Stimulated activated naive CD8-positive, alpha-beta T cell treated with anti-CD3 and anti-CD28 coated beads, Interleukin-15, amount 100 ng/mL, for 72 hours (primary cell): Measurements from ENCODE around the gene POLR2A.

Experiments
- ATAC-seq: fragments of 150-1000 bp; cut with Tn5 transposase; 2 replicates; pipeline ENCODE4 v1.10.0; 2021; ENCODE audit warnings: mild to moderate bottlenecking, moderate library complexity
- DNase-seq, 2 donors: peaks; one replicate each; pipeline ENCODE4 v3.0.0; 2021 to 2022
- H3K27ac Mint-ChIP-seq, 2 donors: one replicate each; pipeline ENCODE4 v1.8.0; 2022; ENCODE audit warnings: mild to moderate bottlenecking in 2 of 2, mixed read lengths in 2 of 2, moderate library complexity in 2 of 2
- H3K27me3 Mint-ChIP-seq: one replicate; pipeline ENCODE4 v1.8.0; 2022; ENCODE audit warnings: mixed read lengths
- H3K4me1 Mint-ChIP-seq: one replicate; pipeline ENCODE4 v1.8.0; 2022; ENCODE audit warnings: mild to moderate bottlenecking, mixed read lengths
- H3K4me3 Mint-ChIP-seq, 2 donors: one replicate each; pipeline ENCODE4 v1.8.0; 2022; ENCODE audit warnings: mild to moderate bottlenecking in 2 of 2, mixed read lengths in 2 of 2, moderate library complexity in 1 of 2
- H3K9me3 Mint-ChIP-seq, 2 donors: one replicate each; pipeline ENCODE4 v1.8.0; 2022; ENCODE audit warnings: mixed read lengths in 2 of 2

POLR2A gene

GRCh38 chr17:7502987-7503386 is 18.8 kb downstream of the POLR2A start:
- Mint-ChIP-seq H3K27ac (no peak overlapping the region), H3K4me3 (no peak overlapping the region), H3K27me3 (no peaks in the 10 kb centered on the region), H3K4me1 (no peaks in the 10 kb centered on the region), H3K9me3 (no peaks in the 10 kb centered on the region)
- ATAC-seq (peak; percentile 42), DNase-seq (no peak)

DNA sequence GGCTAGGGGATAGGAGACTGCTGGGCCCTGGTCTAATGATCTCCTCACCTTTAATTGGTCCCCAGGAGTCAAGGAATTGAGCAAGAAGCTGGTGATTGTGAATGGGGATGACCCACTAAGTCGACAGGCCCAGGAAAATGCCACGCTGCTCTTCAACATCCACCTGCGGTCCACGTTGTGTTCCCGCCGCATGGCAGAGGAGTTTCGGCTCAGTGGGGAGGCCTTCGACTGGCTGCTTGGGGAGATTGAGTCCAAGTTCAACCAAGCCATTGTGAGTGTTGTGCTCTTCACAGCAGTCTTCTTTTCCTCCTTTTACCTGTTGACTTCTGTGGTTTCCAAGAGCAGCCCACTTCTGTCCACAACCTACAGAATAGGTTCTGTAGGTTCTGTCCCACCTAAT is 19.4 kb downstream of the POLR2A start:
- H3K27ac Mint-ChIP-seq, result no peak overlapping the region
- H3K27me3 Mint-ChIP-seq, result no peaks in the 10 kb centered on the region
- no peak overlapping the region for H3K4me3 Mint-ChIP-seq
- no peaks in the 10 kb centered on the region for H3K9me3 Mint-ChIP-seq
- ATAC-seq (no peak), DNase-seq (no peak)
- no peaks in the 10 kb centered on the region for H3K4me1 Mint-ChIP-seq

DNA sequence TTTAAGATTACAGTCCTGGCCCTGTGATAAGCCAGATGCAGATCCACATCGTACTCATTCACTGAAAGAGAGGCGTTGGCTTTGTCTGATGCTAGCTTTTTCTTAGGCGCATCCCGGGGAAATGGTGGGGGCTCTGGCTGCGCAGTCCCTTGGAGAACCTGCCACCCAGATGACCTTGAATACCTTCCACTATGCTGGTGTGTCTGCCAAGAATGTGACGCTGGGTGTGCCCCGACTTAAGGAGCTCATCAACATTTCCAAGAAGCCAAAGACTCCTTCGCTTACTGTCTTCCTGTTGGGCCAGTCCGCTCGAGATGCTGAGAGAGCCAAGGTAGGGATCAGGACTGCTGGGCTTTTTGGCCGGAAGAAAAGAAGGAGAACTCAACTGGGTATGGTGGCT is 24.0 kb downstream of the POLR2A start:
- DNase-seq (no peak), ATAC-seq (no peak)
- Mint-ChIP-seq H3K4me3 (peak overlapping the region in 1 of 2 donors; percentile 13), H3K27me3 (no peaks in the 10 kb centered on the region), H3K4me1 (peaks cover 11% of the 10 kb centered on the region), H3K9me3 (no peaks in the 10 kb centered on the region), H3K27ac (peak overlapping the region in 1 of 2 donors; percentile 54)

GRCh38 chr17:7508846-7509245 is 24.7 kb downstream of the POLR2A start:
- Mint-ChIP-seq H3K27ac (no peak overlapping the region), H3K9me3 (no peaks in the 10 kb centered on the region), H3K4me1 (peaks cover 13% of the 10 kb centered on the region), H3K4me3 (no peak overlapping the region), H3K27me3 (no peaks in the 10 kb centered on the region)
- ATAC-seq (no peak), DNase-seq (no peak)

DNA sequence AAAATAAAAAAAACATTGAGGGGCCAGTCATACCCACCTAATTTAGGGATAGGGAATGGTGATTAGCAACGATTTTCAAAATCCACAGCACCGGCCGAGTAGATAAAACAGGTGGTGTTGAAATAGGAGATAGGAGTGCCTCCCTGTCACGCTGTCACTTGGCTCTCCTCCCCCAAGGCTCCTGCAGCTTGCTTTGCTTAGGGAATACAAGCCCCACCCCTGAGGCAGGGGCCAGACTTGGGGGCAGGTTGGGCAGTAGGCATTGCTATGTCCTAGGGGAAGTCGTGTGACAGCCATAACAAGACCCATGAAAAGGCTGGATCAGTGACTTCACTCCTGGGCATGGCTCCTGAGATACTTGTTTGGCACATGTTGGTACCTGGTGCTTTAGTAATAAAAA is 25.8 kb downstream of the POLR2A start:
- Mint-ChIP-seq H3K4me1 (peaks cover 22% of the 10 kb centered on the region), H3K9me3 (no peaks in the 10 kb centered on the region), H3K4me3 (no peak overlapping the region), H3K27ac (no peak overlapping the region), H3K27me3 (no peaks in the 10 kb centered on the region)
- ATAC-seq (no peak), DNase-seq (no peak)

DNA sequence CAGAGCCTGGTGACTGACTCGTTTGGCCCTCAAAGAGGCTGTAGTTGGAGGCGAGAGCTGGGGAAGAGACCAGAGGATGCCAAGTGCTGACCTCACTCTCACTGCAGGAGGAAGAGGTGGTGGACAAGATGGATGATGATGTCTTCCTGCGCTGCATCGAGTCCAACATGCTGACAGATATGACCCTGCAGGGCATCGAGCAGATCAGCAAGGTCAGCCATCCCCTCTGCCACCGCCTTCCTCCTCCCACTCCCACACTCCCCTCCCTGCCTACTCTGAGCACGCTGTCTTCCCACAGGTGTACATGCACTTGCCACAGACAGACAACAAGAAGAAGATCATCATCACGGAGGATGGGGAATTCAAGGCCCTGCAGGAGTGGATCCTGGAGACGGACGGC is 26.9 kb downstream of the POLR2A start:
- Mint-ChIP-seq H3K27me3 (no peaks in the 10 kb centered on the region), H3K4me3 (no peak overlapping the region), H3K4me1 (peaks cover 22% of the 10 kb centered on the region), H3K27ac (peak overlapping the region in 1 of 2 donors; percentile 89), H3K9me3 (no peaks in the 10 kb centered on the region)
- DNase-seq, result no peak
- no peak for ATAC-seq

DNA sequence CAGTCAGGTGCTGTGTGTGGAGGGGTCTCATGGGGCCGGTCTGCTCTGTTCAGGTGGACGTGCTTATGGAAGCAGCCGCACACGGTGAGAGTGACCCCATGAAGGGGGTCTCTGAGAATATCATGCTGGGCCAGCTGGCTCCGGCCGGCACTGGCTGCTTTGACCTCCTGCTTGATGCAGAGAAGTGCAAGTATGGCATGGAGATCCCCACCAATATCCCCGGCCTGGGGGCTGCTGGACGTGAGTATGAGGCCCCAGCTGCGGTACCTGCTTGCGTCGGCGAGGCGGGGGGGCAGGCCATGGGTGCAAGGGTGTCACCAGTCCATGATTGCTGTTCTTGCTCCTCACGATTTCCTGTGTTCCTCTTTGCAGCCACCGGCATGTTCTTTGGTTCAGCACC is 27.9 kb downstream of the POLR2A start:
- DNase-seq, result no peak
- ATAC-seq, result no peak
- Mint-ChIP-seq H3K4me1 (peaks cover 22% of the 10 kb centered on the region), H3K27me3 (no peaks in the 10 kb centered on the region), H3K9me3 (no peaks in the 10 kb centered on the region), H3K27ac (peak overlapping the region in 1 of 2 donors; percentile 20), H3K4me3 (no peak overlapping the region)

DNA sequence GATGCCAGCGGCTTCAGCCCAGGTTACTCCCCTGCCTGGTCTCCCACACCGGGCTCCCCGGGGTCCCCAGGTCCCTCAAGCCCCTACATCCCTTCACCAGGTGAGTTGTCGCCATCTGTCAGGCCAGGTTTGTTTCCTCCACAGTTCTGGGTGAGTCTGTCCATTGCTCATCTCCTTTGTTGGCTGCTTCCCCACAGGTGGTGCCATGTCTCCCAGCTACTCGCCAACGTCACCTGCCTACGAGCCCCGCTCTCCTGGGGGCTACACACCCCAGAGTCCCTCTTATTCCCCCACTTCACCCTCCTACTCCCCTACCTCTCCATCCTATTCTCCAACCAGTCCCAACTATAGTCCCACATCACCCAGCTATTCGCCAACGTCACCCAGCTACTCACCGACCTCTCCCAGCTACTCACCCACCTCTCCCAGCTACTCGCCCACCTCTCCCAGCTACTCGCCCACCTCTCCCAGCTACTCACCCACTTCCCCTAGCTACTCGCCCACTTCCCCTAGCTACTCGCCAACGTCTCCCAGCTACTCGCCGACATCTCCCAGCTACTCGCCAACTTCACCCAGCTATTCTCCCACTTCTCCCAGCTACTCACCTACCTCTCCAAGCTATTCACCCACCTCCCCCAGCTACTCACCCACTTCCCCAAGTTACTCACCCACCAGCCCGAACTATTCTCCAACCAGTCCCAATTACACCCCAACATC is 28.8 kb downstream of the POLR2A start:
- peak; percentile 21 for ATAC-seq
- Mint-ChIP-seq H3K27me3 (no peaks in the 10 kb centered on the region), H3K4me3 (no peak overlapping the region), H3K27ac (no peak overlapping the region), H3K4me1 (peaks cover 22% of the 10 kb centered on the region), H3K9me3 (no peaks in the 10 kb centered on the region)
- DNase-seq, result no peak

GRCh38 chr17:7513850-7514419 is 29.8 kb downstream of the POLR2A start:
- Mint-ChIP-seq H3K4me1 (peaks cover 22% of the 10 kb centered on the region), H3K9me3 (no peaks in the 10 kb centered on the region), H3K4me3 (no peak overlapping the region), H3K27ac (peak overlapping the region; percentile 27 to 30), H3K27me3 (no peaks in the 10 kb centered on the region)
- no peak for ATAC-seq
- no peak for DNase-seq

DNA sequence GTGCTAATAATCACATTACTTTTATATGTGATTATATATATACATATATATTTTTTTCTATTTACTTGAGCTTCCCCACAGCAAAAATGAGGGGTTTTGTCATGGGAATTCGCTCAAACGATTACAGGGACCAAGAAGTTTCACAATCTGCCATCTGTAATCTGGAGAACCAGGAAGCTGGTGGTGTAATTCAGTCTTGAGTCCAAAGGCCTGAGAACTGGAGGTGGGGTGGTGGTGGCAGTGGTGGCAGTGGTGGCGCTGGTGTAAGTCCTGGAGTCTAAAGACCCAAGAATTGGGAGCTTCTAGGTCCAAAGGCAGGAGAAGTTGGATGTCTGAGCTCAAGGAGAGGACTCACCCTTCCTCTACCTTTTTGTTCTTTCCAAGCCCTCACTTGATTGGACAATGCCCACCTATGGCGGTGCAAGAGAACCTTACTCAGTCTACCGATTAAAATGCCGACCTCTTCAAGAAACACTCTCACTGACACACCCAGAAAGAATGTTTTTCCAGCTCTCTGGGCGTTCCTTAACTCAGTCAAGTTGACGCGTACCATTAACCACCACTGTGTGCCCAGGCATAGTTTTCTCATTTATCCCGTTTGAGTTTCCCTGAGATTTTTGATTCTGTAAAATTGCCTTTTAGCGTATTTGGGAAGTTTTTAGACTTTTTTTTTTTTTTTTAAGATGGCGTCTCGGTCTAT is 31.9 kb downstream of the POLR2A start:
- Mint-ChIP-seq H3K4me1 (peaks cover 16% of the 10 kb centered on the region), H3K27me3 (no peaks in the 10 kb centered on the region), H3K4me3 (no peak overlapping the region), H3K27ac (peak overlapping the region in 1 of 2 donors; percentile 87), H3K9me3 (no peaks in the 10 kb centered on the region)
- DNase-seq (no peak), ATAC-seq (no peak)

DNA sequence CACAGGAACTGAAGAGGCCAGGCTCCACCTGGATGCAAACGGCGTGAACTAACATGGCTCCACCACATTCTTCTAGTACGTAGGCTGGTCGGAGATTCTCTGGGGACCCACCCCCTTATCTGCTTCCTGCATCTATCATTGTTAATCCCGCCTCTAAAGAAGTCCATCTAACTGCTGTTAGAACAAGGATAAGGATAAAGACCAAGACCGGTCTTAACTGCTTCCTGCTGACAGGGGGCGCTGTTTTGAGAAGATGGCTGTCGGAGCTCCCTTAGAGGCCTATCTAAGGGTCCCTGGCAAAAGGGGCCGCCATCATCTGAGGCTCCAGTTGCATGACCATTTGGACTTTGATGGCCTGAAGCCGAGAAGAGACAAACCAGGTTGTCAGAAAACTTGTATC is 38.9 kb downstream of the POLR2A start:
- Mint-ChIP-seq H3K4me1 (peaks cover 8% of the 10 kb centered on the region), H3K27ac (no peak overlapping the region)
- ATAC-seq, result peak; percentile 66

GRCh38 chr17:7528842-7529241 is 44.7 kb downstream of the POLR2A start:
- ATAC-seq, result no peak
- Mint-ChIP-seq H3K27ac (no peak overlapping the region), H3K4me1 (no peaks in the 10 kb centered on the region), H3K4me3 (no peak overlapping the region), H3K27me3 (no peaks in the 10 kb centered on the region), H3K9me3 (peaks cover 8 to 20% of the 10 kb centered on the region in 2 donors)
- no peak for DNase-seq

More for the DNA sequence above, 38.9 kb downstream of the POLR2A start:
- Mint-ChIP-seq H3K27me3 (no peaks in the 10 kb centered on the region), H3K9me3 (peaks cover 0 to 6% of the 10 kb centered on the region in 2 donors), H3K4me3 (no peak overlapping the region)
- DNase-seq, result peak; percentile 39 to 42

DNA sequence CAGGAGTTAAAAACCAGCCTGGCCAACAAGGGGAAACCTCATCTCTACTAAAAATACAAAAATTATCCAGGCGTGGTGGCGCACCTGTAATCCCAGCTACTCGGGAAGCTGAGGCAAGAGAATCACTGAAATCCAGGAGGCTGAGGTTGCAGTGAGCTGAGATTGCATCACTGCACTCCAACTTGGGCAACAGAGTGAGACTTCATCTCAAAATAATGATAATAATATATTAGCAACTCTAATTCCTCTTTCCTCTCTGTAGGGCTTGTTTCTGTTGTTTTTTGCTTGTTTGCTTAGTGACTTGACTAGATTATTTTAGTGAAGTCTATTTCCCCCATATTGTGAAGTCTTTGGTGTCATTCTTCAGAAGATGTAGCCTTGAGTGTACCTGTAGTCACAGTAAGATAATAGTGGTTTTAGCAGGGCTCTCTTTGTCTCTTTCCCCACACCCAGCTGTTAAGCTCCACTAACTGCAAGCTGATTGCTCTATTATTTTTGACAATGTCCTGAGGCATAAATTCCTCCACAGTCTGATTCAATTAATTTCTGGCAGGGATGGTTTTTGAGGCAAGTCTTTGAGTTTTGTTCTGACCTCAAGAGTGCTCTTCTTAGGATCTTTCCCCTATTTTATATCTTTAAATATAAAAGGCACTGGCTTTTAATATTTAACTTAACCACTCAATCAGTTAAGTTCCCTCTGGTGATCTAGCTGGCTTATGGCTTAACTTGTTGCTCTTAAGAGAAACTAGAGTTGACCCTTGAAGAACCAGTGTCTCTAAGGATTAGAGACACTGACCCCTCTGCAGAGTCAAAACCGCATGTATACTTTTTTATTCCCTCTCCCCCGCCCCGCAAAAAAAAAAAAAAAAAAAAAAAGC is 46.1 kb downstream of the POLR2A start:
- Mint-ChIP-seq H3K27me3 (no peaks in the 10 kb centered on the region), H3K4me3 (no peak overlapping the region), H3K4me1 (no peaks in the 10 kb centered on the region), H3K9me3 (peaks cover 8 to 20% of the 10 kb centered on the region in 2 donors), H3K27ac (no peak overlapping the region)
- ATAC-seq (no peak), DNase-seq (no peak)

GRCh38 chr17:7538050-7538449 is 53.9 kb downstream of the POLR2A start:
- Mint-ChIP-seq H3K27ac (no peak overlapping the region), H3K27me3 (no peaks in the 10 kb centered on the region), H3K4me1 (no peaks in the 10 kb centered on the region), H3K4me3 (no peak overlapping the region), H3K9me3 (no peaks in the 10 kb centered on the region)
- DNase-seq (no peak), ATAC-seq (no peak)

DNA sequence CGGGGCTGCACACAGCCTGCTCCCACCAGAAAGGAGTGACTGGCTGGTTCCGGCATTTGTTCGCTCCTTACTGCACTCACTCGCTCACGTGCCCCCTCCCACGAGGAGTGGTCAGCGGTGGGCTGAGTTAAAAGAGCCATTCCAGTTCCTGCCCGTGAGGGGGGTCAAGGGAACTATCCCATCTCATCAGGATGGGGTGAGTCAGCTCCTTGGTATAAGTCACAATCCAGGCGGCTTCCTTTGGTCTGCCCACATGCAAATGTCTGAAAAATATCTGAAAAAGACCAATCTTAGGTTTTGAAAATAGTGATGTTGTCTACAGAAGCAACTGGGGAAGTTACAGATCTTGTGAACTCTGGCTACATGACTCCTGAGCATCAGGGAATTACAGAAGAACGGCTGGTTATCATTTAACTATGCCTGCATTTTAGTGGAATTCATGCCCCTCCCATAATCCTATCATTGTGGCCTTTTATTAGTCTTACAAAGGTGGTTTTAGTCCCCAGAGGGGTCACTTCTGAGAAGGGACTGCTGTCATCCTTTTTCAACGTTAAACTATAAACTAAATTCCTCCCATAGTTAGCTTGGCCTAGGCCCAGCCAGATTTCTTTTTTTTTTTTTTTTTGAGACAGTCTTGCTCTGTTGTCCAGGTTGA is 54.9 kb downstream of the POLR2A start:
- Mint-ChIP-seq H3K4me1 (no peaks in the 10 kb centered on the region), H3K4me3 (no peak overlapping the region), H3K27ac (no peak overlapping the region), H3K9me3 (no peaks in the 10 kb centered on the region), H3K27me3 (no peaks in the 10 kb centered on the region)
- ATAC-seq, result no peak
- DNase-seq, result no peak
